Ovary (tissue), 9 donors: ENCODE measurements around the gene MCOLN3. TPM values are rescaled to one million over a fixed set of nuclear protein-coding genes. Genes with fewer than 3 reads are reported as not detected.
"Not testable (repeated sequence)": the region's sequence is repeated elsewhere in the genome, so short reads cannot be mapped to it uniquely, and the experiment has no call there.

ENCODE experiments used
- DNase-seq, 5 donors: peaks; one replicate each; pipeline ENCODE4 v3.0.0-alpha.2; 2019 to 2020
- H3K27ac ChIP-seq, 2 donors: fragments of 200-600 bp; one replicate each; pipeline versions ENCODE4 v1.5.1 to v1.8.0; 2019 to 2022
- H3K27me3 ChIP-seq: fragments of 200-600 bp; one replicate; pipeline ENCODE4 v1.8.0; 2022
- H3K36me3 ChIP-seq: fragments of 200-600 bp; sonication (generic); one replicate; pipeline ENCODE4 v1.5.1; 2019
- H3K4me1 ChIP-seq: one replicate; pipeline ENCODE4 v1.8.1; 2013; ENCODE audit warnings: mild to moderate bottlenecking, moderate library complexity; ENCODE audit not compliant: insufficient read depth
- H3K4me3 ChIP-seq: fragments of 200-600 bp; sonication (generic); one replicate; pipeline ENCODE4 v1.5.1; 2017
- H3K9me3 ChIP-seq, 2 donors: fragments of 200-600 bp in 1 of 2; sonication (generic) in 1 of 2; one replicate each; pipeline versions ENCODE4 v1.5.1 to v1.8.1; 2013 to 2019; ENCODE audit warnings: mild to moderate bottlenecking in 1 of 2, moderate library complexity in 1 of 2
- EP300 ChIP-seq: sonication (generic); formaldehyde crosslinking; IDR thresholded peaks from one replicate; pipeline ENCODE4 v1.6.1; 2017; ENCODE audit warnings: antibody characterized with exemption
- POLR2A ChIP-seq: fragments of 450-650 bp; IDR thresholded peaks from one replicate; pipeline ENCODE4 v1.6.1; 2017; ENCODE audit warnings: antibody characterized with exemption, mild to moderate bottlenecking, moderate library complexity
- WGBS, 3 donors: extraction: QIAGEN DNeasy Blood & Tissue Kit in 1 of 3; methylation state at CpG; one replicate each; pipeline versions ENCODE4 v1.1.5 to v1.1.7; 2013 to 2017; 5-methylcytosine and 5-hydroxymethylcytosine counted together
- intact Hi-C, 4 donors: fragments of 100-400 bp; cut with DNase I; formaldehyde crosslinking; loops; one replicate each; pipeline versions ENCODE4 v1.11.0 to v1.15.1; 2022 to 2023
- polyA plus RNA-seq, 2 donors: library from polyadenylated mRNA; stranded (reverse); fragments of 200-250 nt in 1 of 2; fragments of 350-450 nt in 1 of 2; fragmentation: Illumina TruSeq in 1 of 2; extraction: RNeasy Lipid Tissue Mini Kit (QIAGEN cat#74804) in 1 of 2; gene quantifications; one replicate each; pipeline ENCODE4 v1.2.3, GENCODE V29; 2013 to 2014
- total RNA-seq, 7 donors: library from RNA; depleted of rRNA in 2 of 7; stranded (reverse); fragments of >200 nt in 2 of 7; fragmentation: NEBNext Ultra II Directional in 3 of 7; extraction: Animal tissue kit (Norgen Biotek cat#: 25700) in 3 of 7; gene quantifications; one replicate each; pipeline versions ENCODE4 v1.1.0 to v1.2.4, GENCODE V29; 2016 to 2023
- TF ChIP-seq, protein P1 (sequence below), 3 donors: fragments of 450-650 bp in 2 of 3; fragments of 200-600 bp in 1 of 3; IDR thresholded peaks; one replicate each; pipeline versions ENCODE4 v1.5.1 to v1.8.0; 2016 to 2022; ENCODE audit warnings: antibody characterized with exemption in 3 of 3, mild to moderate bottlenecking in 1 of 3
- donor health status: DM: no; HTN: no; CAD: no; lungs with moderate emphysema.
- donor health status: DM: no; HTN: no; CAD: no.
- donor health status: Bipolar disorder and iron deficiency.
- donor health status: DM: yes; HTN: yes; CAD: no.
- donor health status: DM: no; HTN: no; CAD: no.
- donor health status: DM: yes; HTN: yes; CAD: no.

The MCOLN3 gene
- total and polyA plus RNA-seq, 9 donors, result 0.71 to 8.3 (median 3.6) TPM

DNA sequence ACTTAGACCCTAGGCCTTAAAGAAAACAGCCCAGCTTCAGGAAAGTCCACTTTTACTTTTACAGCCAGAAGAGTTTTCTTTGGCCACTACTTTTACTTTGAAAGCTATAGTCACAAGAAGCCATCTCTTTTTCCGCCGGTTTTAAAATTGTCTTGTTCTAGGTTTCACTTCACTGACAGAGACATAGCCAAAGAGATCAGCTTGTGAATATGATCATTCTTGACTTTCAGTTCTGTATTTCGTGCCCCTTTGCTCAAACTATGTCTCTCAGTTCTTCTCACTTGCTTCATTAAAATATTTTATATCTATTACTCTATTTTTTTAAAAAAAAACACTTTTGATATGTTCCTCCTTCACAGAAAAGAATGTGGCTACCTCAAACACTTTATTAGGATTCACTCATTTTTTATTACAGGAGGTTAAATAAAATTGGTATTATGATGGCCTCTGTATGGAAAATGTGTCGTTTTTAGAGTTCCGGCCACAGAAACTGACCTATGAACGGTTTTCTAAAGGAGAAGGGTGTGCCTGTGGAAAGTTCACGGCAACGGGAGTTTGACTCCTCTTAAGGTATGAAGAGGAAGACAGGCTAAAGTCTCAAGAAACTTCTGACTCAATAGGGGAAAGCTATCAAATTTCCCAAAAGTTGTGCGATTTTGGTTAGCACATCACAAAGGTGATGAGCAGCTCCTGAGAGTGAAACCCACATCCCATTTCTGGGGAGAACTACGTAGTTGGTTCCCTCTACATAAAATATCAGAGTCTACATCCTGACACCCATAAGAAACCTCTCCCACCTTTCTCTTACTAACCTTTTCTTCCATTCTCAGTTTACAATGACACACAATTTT is 52.6 kb downstream of the MCOLN3 start:
- Histone ChIP-seq H3K4me3 (no peak overlapping the region), H3K27ac (no peak overlapping the region), H3K27me3 (no peaks in the 10 kb centered on the region), H3K4me1 (peaks cover 7% of the 10 kb centered on the region), H3K9me3 (no peaks in the 10 kb centered on the region), H3K36me3 (no peaks in the 10 kb centered on the region)
- intact Hi-C loops, result no loop called here
- no peak for TF ChIP-seq EP300
- no peak for TF ChIP-seq POLR2A
- TF ChIP-seq, protein P1, sequence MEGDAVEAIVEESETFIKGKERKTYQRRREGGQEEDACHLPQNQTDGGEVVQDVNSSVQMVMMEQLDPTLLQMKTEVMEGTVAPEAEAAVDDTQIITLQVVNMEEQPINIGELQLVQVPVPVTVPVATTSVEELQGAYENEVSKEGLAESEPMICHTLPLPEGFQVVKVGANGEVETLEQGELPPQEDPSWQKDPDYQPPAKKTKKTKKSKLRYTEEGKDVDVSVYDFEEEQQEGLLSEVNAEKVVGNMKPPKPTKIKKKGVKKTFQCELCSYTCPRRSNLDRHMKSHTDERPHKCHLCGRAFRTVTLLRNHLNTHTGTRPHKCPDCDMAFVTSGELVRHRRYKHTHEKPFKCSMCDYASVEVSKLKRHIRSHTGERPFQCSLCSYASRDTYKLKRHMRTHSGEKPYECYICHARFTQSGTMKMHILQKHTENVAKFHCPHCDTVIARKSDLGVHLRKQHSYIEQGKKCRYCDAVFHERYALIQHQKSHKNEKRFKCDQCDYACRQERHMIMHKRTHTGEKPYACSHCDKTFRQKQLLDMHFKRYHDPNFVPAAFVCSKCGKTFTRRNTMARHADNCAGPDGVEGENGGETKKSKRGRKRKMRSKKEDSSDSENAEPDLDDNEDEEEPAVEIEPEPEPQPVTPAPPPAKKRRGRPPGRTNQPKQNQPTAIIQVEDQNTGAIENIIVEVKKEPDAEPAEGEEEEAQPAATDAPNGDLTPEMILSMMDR (IDR thresholded peaks at IDR 0.05), result no peak
- 78 to 85% (median 83%) methylated on average over 10 of the region's 10 CpGs for WGBS, 3 donors
- DNase-seq, result no peak

DNA sequence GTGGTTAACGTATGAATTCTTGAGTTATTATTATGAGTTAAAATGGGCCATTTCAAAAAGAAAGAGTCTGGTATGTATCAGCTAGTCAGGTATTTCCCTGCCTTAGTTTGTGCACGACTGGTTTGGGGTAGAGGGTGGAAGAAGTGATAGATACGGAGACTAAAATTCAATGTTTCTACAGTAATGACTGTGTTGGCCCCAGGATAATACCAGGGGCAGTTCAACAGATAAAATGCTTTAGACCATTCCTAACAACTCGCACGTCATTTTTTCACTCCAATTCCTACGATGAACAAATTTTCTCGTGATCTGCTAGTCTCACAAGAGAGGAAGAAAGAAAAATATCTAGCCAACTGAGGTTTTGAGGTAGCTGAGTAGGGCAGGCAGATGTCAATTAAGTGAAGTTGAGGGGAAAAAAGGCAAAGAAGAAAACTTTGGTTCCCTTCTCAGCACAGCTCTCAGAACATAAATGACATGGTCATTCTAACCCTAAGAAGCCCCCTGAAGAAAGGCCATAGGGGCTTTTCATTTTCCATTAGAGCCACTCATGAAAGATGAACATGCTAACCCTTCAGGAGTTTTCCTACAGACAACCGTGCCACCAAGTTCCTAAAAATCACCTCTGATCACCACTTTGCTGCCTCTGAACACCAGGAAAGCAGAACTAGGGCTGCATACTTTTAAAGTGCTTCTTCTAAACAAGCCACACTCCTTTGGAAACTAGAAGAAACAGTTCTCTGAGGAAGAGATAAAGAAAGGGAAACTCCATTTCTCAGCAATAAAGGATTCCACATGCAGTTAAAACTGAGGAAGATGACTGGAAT is 57.0 kb downstream of the MCOLN3 start:
- no peak for DNase-seq
- intact Hi-C loops, result no loop called here
- H3K4me3 ChIP-seq, result no peak overlapping the region
- H3K9me3 ChIP-seq, result no peaks in the 10 kb centered on the region
- no peaks in the 10 kb centered on the region for H3K27me3 ChIP-seq
- no peak for TF ChIP-seq POLR2A
- no peak for TF ChIP-seq EP300
- TF ChIP-seq, protein P1 (IDR thresholded peaks at IDR 0.05), result no peak
- WGBS, 3 donors, result 69 to 71% (median 71%) methylated on average over 8 of the region's 8 CpGs
- H3K27ac ChIP-seq, result no peak overlapping the region
- no peaks in the 10 kb centered on the region for H3K36me3 ChIP-seq
- no peaks in the 10 kb centered on the region for H3K4me1 ChIP-seq

DNA sequence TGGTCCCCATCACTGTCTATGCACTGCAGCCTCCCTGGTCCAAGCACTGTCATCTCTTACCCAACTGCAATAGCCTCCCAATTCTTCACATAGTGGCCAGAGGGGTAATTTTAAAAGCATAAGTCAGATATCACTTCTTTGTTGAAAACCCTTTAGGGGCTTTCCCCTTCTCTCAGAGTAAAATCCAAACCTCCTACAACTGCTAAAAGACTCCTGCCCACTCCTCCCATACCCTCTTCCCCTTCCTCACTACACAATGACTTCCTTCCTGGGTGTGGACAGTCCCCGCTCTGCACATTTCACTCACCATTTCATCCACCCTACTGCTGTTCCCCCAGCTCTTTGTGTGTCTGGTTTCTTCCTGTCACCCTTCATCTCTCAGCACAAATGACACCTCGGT is 59.7 kb downstream of the MCOLN3 start:
- no peak for TF ChIP-seq EP300
- TF ChIP-seq POLR2A, result no peak
- TF ChIP-seq, protein P1 (IDR thresholded peaks at IDR 0.05), result no peak
- H3K36me3 ChIP-seq, result no peaks in the 10 kb centered on the region
- H3K9me3 ChIP-seq, result no peaks in the 10 kb centered on the region
- WGBS, 3 donors, result 78 to 86% (median 78%) methylated on average over 2 of the region's 2 CpGs
- intact Hi-C loops, result no loop called here
- no peaks in the 10 kb centered on the region for H3K27me3 ChIP-seq
- no peak for DNase-seq
- H3K4me1 ChIP-seq, result no peaks in the 10 kb centered on the region
- H3K4me3 ChIP-seq, result no peak overlapping the region
- H3K27ac ChIP-seq, result no peak overlapping the region

DNA sequence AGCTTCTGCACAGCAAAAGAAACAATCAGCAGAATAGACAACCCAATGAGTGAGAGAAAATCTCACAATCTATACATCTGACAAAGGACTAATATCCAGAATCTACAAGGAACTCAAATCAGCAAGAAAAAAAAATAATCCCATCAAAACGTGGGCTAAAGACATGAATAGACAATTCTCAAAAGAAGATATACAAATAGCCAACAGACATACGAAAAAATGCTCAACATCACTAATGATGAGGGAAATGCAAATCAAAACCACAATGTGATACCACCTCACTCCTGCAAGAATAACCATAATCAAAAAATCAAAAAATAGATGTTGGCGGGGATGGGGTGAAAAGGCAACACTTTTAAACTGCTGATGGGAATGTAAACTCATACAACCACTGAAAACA is 61.7 kb downstream of the MCOLN3 start:
- H3K9me3 ChIP-seq, H3K36me3 ChIP-seq, H3K4me1 ChIP-seq, intact Hi-C loops, H3K27me3 ChIP-seq, H3K4me3 ChIP-seq, H3K27ac ChIP-seq, DNase-seq: not testable (repeated sequence)
- 82 to 89% (median 82%) methylated on average over 3 of the region's 3 CpGs for WGBS, 3 donors

DNA sequence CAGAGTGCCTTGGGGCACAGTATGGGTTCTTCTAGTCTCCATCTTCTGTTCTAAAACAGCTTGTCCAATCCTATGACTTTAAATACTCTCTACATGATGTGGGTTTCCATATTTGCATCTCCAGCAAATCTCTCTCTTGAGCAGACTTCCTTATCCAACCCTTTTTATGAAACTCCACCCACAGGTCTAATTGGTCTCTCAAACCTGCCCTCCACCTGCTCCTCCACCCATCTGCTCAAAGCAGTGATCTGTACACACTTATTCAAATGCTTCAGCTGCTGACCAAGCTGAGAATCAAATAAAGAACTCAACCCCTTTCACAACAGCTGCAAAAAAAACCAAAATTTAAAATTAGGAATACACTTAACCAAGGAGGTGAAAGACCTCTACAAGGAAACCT is 62.9 kb downstream of the MCOLN3 start:
- Histone ChIP-seq H3K9me3 (no peaks in the 10 kb centered on the region), H3K4me3 (no peak overlapping the region), H3K36me3 (no peaks in the 10 kb centered on the region), H3K27ac (no peak overlapping the region), H3K4me1 (no peaks in the 10 kb centered on the region), H3K27me3 (no peaks in the 10 kb centered on the region)
- DNase-seq, result no peak
- TF ChIP-seq EP300 (no peak), POLR2A (no peak)
- TF ChIP-seq, protein P1 (IDR thresholded peaks at IDR 0.05), result no peak
- intact Hi-C loops, result no loop called here
